Heart right ventricle (tissue), 16 donors: ENCODE data around the gene FAM227B. TPM values are rescaled to one million over a fixed set of nuclear protein-coding genes. Genes with fewer than 3 reads are reported as not detected.

Experiments
- ATAC-seq, 8 donors: fragments of 200-7000 bp; cut with Tn5 transposase; one replicate each; pipeline ENCODE4 v1.9.1; 2020; ENCODE audit warnings: mild to moderate bottlenecking in 8 of 8, moderate library complexity in 8 of 8, moderate number of reproducible peaks in 1 of 8
- DNase-seq, 2 donors: peaks; one replicate each; pipeline ENCODE4 v3.0.0-alpha.2; 2020
- H3K27ac ChIP-seq, 10 donors: fragments of 200-600 bp; sonication (generic) in 2 of 10; one replicate each; pipeline versions ENCODE4 v1.5.0 to v1.8.0; 2020 to 2022; ENCODE audit warnings: mild to moderate bottlenecking in 3 of 10
- H3K27me3 ChIP-seq, 7 donors: fragments of 200-600 bp; one replicate each; pipeline ENCODE4 v1.8.0; 2021 to 2022; ENCODE audit warnings: mild to moderate bottlenecking in 2 of 7
- H3K36me3 ChIP-seq, 9 donors: fragments of 200-600 bp; sonication (generic) in 1 of 9; one replicate each; pipeline versions ENCODE4 v1.5.0 to v1.8.0; 2020 to 2022; ENCODE audit warnings: mild to moderate bottlenecking in 2 of 9
- H3K4me1 ChIP-seq, 9 donors: fragments of 200-600 bp; sonication (generic) in 1 of 9; one replicate each; pipeline versions ENCODE4 v1.5.0 to v1.8.0; 2020 to 2022; ENCODE audit warnings: mild to moderate bottlenecking in 4 of 9
- H3K4me3 ChIP-seq, 10 donors: fragments of 200-600 bp; sonication (generic) in 2 of 10; one replicate each; pipeline versions ENCODE4 v1.5.0 to v1.8.0; 2020 to 2022; ENCODE audit warnings: mild to moderate bottlenecking in 7 of 10, moderate library complexity in 2 of 10
- H3K9me3 ChIP-seq, 11 donors: fragments of 200-600 bp in 10 of 11; sonication (generic) in 2 of 11; one replicate each; pipeline versions ENCODE4 v1.5.0 to v1.8.0; 2013 to 2022; ENCODE audit warnings: mild to moderate bottlenecking in 2 of 11, control low read depth in 1 of 11, moderate library complexity in 1 of 11
- WGBS, 2 donors: extraction: QIAGEN DNeasy Blood & Tissue Kit; methylation state at CpG; one replicate each; pipeline ENCODE4 v1.1.7; 2013; ENCODE audit warnings: inconsistent platforms in 1 of 2; 5-methylcytosine and 5-hydroxymethylcytosine counted together
- intact Hi-C, 10 donors: fragments of 100-400 bp; cut with DNase I; formaldehyde crosslinking; loops; one replicate each; pipeline versions ENCODE4 v1.11.1 to v1.14.2; 2022
- polyA plus RNA-seq, 2 donors: library from polyadenylated mRNA; stranded (reverse); fragments of 200-250 nt; gene quantifications; one replicate each; pipeline ENCODE4 v1.2.3, GENCODE V29; 2013
- total RNA-seq, 10 donors: library from RNA; stranded (reverse); fragmentation: NEBNext Ultra II Directional in 3 of 10; extraction: Animal tissue kit (Norgen Biotek cat#: 25700) in 3 of 10; gene quantifications; one replicate each; pipeline versions ENCODE4 v1.2.1 to v1.2.4, GENCODE V29; 2021 to 2023
- TF ChIP-seq, protein P1 (sequence below), 9 donors: fragments of 200-600 bp; sonication (generic) in 2 of 9; IDR thresholded peaks; one replicate each; pipeline versions ENCODE4 v1.5.0 to v1.8.0; 2021 to 2022; ENCODE audit warnings: antibody characterized with exemption in 9 of 9, mild to moderate bottlenecking in 5 of 9, moderate library complexity in 1 of 9
- donor health status: Arrhythmogenic right ventricular cardiomyopathy.
- donor health status: ischemic (EF 13 %, LVEDD 7.1; RV severe dilation, severe dysfunction).
- donor health status: healthy with polysubstance abuse.
- donor health status: DM: no; HTN: yes; CAD: no.
- donor health status: DM: no; HTN: no; CAD: no.
- donor health status: ischemic (EF 25% LVEDD 6.9; RV normal size, moderate dysfunction).
- donor health status: ischemic (EF 25% LVEDD 5.7; RV mildly dilated, moderate dysfunction).
- donor health status: healthy.
- donor health status: DM: yes; HTN: yes; CAD: no.
- donor health status: Ischemic cardiomyopathy.
- donor health status: ischemic (EF 35%, LVEDD 5.7; RV mildly dilated, moderate dysfunction).
- donor health status: nonischemic (EF 11% LVEDD 7.7; RV severe dilation, severe dysfunction).
- donor health status: DM: yes; HTN: yes; CAD: no.
- donor health status: PGD.
- donor health status: ischemic (EF 29% LVEDD 5.4; RV normal size, mild dysfunction).
- donor health status: nonischemic (EF 23%, LVEDD 6.1; RV moderate dilation, normal function).

Gene FAM227B
- total and polyA plus RNA-seq, 12 donors: 5.1 to 22.8 (median 14.4) TPM

DNA sequence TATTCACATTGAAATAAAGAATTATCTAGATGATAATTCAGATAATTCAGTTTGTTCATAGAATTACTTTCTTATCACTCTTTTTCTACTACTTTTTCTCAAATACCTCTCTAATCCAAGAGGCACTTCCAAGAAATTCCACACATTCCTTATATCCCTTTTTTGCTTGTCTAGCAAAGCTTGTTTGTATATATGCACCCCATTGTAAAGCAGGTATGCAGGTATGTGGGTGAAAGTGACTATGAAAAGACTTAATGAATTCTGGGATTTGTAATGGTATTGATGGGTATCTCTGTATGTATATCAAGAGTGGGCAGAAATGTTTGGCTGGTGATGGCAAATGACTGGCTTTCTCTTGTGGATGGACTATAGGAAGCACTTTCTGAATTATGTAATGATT is 291.7 kb downstream of the FAM227B start:
- TF ChIP-seq, protein P1, sequence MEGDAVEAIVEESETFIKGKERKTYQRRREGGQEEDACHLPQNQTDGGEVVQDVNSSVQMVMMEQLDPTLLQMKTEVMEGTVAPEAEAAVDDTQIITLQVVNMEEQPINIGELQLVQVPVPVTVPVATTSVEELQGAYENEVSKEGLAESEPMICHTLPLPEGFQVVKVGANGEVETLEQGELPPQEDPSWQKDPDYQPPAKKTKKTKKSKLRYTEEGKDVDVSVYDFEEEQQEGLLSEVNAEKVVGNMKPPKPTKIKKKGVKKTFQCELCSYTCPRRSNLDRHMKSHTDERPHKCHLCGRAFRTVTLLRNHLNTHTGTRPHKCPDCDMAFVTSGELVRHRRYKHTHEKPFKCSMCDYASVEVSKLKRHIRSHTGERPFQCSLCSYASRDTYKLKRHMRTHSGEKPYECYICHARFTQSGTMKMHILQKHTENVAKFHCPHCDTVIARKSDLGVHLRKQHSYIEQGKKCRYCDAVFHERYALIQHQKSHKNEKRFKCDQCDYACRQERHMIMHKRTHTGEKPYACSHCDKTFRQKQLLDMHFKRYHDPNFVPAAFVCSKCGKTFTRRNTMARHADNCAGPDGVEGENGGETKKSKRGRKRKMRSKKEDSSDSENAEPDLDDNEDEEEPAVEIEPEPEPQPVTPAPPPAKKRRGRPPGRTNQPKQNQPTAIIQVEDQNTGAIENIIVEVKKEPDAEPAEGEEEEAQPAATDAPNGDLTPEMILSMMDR (IDR thresholded peaks at IDR 0.05): no peak
- H3K36me3 ChIP-seq: peaks cover 0 to 45% (median 0%) of the 10 kb centered on the region in 9 donors
- ATAC-seq: no peak
- H3K9me3 ChIP-seq: no peaks in the 10 kb centered on the region
- H3K4me1 ChIP-seq: no peaks in the 10 kb centered on the region
- H3K27ac ChIP-seq: no peak overlapping the region
- H3K4me3 ChIP-seq: no peak overlapping the region
- intact Hi-C loops: no loop called here
- H3K27me3 ChIP-seq: no peaks in the 10 kb centered on the region
- DNase-seq: no peak

DNA sequence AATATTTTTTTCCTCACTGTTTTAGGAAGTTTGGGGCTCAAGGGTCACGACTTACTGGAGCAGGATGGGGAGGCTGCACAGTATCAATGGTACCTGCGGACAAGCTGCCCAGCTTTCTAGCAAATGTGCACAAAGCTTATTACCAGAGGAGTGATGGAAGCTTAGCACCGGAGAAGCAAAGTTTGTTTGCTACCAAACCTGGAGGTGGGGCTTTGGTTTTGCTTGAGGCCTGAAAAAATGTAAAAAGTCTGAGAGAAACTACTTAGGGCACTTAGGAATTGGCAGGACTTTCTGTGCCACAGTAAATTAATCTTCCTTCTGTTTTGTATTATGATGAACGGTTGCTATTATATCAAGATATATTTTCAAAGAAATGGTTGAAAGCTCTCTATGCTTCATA is 292.7 kb downstream of the FAM227B start:
- DNase-seq (no peak), ATAC-seq (no peak)
- H3K27ac ChIP-seq: no peak overlapping the region
- H3K36me3 ChIP-seq: peaks cover 0 to 45% (median 0%) of the 10 kb centered on the region in 9 donors
- no peaks in the 10 kb centered on the region for H3K4me1 ChIP-seq
- no peaks in the 10 kb centered on the region for H3K27me3 ChIP-seq
- TF ChIP-seq, protein P1 (IDR thresholded peaks at IDR 0.05): no peak
- WGBS, 2 donors: 84 to 87% methylated on average over 4 of the region's 4 CpGs
- no peak overlapping the region for H3K4me3 ChIP-seq
- intact Hi-C loops: no loop called here
- no peaks in the 10 kb centered on the region for H3K9me3 ChIP-seq

DNA sequence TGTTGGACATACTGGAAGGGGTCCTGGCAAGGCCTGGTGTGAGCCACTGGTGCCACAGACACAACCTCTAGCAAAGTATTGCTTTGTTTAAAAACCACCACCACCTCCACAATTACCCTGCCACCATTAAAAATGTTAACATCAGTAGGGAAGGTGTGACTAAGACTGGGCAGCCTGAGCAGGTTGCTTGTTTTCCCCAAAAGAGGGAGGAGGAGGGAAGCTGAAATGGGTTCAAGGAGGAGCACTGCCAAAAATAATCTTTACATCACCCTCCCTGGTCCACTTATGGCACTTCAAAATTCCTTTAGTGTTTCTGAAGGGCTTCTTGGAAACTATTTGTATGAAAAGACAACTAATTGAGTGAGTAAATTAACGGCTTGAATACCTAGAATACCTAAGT is 297.4 kb downstream of the FAM227B start:
- WGBS, 2 donors: 82% methylated on average over 1 of the region's 1 CpG
- TF ChIP-seq, protein P1 (IDR thresholded peaks at IDR 0.05): no peak
- no peak for ATAC-seq
- peaks cover 0 to 18% (median 0%) of the 10 kb centered on the region in 9 donors for H3K4me1 ChIP-seq
- H3K27ac ChIP-seq: no peak overlapping the region
- DNase-seq: no peak
- H3K36me3 ChIP-seq: peaks cover 0 to 49% (median 0%) of the 10 kb centered on the region in 9 donors
- H3K27me3 ChIP-seq: no peaks in the 10 kb centered on the region
- no peaks in the 10 kb centered on the region for H3K9me3 ChIP-seq
- intact Hi-C loops: no loop called here
- no peak overlapping the region for H3K4me3 ChIP-seq

DNA sequence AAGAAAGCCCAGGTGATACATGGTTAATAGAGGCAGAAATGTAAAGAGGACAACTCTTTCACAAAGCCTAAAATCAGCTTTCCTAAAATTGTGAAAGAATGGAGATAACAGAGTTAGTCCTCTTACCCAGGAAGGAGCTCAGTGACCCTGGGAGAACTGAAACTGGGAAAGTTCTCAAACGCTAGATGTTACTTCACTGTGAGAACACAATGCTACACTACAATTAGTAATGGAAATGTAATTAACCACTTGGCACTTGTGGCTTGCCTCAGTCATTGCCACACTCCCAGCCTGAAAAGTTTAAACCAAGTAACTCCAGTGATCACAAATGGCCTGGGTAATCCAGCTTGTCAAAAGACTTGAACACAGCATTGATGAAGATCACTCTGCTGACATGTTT is 300.3 kb downstream of the FAM227B start:
- H3K27me3 ChIP-seq: no peaks in the 10 kb centered on the region
- TF ChIP-seq, protein P1 (IDR thresholded peaks at IDR 0.05): no peak
- 47 to 58% methylated on average over 1 of the region's 1 CpG for WGBS, 2 donors
- peaks cover 0 to 18% (median 6%) of the 10 kb centered on the region in 9 donors for H3K4me1 ChIP-seq
- DNase-seq (no peak), ATAC-seq (peak in 1 of 8 donors; percentile 33)
- H3K4me3 ChIP-seq: no peak overlapping the region
- H3K27ac ChIP-seq: peak overlapping the region in 2 of 10 donors; percentile 23 to 26
- intact Hi-C loops: no loop called here
- H3K36me3 ChIP-seq: peaks cover 0 to 40% (median 0%) of the 10 kb centered on the region in 9 donors
- no peaks in the 10 kb centered on the region for H3K9me3 ChIP-seq
